H1 (cell line): ENCODE results near the gene PKD2. TPM values are rescaled to one million over a fixed set of nuclear protein-coding genes. Genes with fewer than 3 reads are reported as not detected.

ENCODE experiments used
- EGR1 ChIP-seq: IDR thresholded peaks from 2 replicates; pipeline ENCODE4 v1.6.1; 2011; ENCODE audit warnings: low read depth, low read length, borderline replicate concordance
- FOSL1 ChIP-seq: IDR thresholded peaks from 2 replicates; pipeline ENCODE4 v1.6.1; 2011; ENCODE audit warnings: mild to moderate bottlenecking, low read depth, low read length, moderate library complexity; ENCODE audit not compliant: insufficient read depth
- TBP ChIP-seq: IDR thresholded peaks from 2 replicates; pipeline ENCODE4 v1.6.1; 2011; ENCODE audit warnings: low read depth, low read length, improper control_type of control experiment
- polyA plus RNA-seq, 7 experiments: library from polyadenylated mRNA; depleted of rRNA in 3 of 7; stranded (reverse) in 5 of 7; unstranded in 2 of 7; fragments of >200 nt in 5 of 7; fragments of 200-250 nt in 2 of 7; gene quantifications; 1 replicate in 5 of 7; 2 replicates in 1 of 7; 4 replicates in 1 of 7; pipeline versions ENCODE4 v1.2.1 to v1.2.3, GENCODE V29; 2011 to 2013; ENCODE audit warnings: missing spikeins in 2 of 7, mixed read lengths in 2 of 7
- total RNA-seq: library from RNA; stranded (reverse); fragmentation: NEBNext Ultra II Directional; extraction: Animal tissue kit (Norgen Biotek cat#: 25700); gene quantifications from 2 replicates; pipeline ENCODE4 v1.2.1, GENCODE V29; 2021

PKD2 gene
- total and polyA plus RNA-seq, 2 of the 8 experiments (the other 6 are each of a cell fraction or from before 2014, with no cell fraction given): 16.0 to 32.0 TPM

DNA sequence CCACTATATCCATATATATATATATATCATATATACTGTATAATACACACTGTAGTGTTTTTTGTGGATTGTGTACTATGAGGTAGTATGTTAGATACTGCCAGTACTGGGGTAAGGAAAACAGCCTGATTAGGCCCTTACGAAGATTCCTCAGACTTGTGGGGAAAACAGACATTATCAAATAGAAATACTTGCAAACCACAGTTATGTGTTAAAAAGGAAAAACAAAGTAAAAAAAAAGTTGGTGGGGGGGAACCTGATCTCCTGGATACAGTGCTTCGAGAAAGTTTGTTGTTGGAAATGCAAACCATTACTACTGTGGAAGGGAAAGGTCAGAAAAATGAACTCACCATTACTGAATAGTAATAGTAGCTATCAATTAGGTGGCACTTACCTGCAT is 53.0 kb downstream of the PKD2 start (continued):
- no peak for TF ChIP-seq FOSL1
- no peak for TF ChIP-seq TBP
- TF ChIP-seq EGR1: no peak
